Body of pancreas (tissue), 4 donors: ENCODE results near the gene LAMTOR4.

ENCODE experiments used
- POLR2A ChIP-seq, 3 donors: fragments of 450-650 bp; IDR thresholded peaks; one replicate each; pipeline ENCODE4 v1.6.1; 2016; ENCODE audit warnings: antibody characterized with exemption in 3 of 3, mild to moderate bottlenecking in 2 of 3
- TF ChIP-seq, protein P1 (sequence below), 7 experiments: fragments of 450-650 bp in 4 of 7; fragments of 200-600 bp in 3 of 7; sonication (generic) in 3 of 7; IDR thresholded peaks; one replicate each; pipeline ENCODE4 v1.5.1; 2016 to 2019; ENCODE audit warnings: antibody characterized with exemption in 7 of 7

DNA sequence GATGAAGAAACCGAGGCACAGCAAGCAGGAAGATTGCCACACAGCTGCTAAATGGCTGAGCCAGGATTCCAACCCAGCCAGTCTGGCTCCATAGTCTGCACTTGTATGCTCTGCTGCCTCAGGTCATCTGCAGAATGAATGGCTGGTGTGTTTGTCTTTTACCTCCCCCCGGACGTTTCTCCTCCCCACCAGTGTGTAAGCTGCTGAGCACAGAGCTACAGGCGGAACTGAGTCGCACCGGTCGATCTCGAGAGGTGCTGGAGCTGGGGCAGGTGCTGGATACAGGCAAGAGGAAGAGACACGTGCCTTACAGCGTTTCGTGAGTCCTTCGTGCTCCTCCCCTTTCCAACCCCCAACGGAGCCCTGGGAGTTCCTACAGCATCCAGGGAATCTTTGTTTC is 26.7 kb upstream of the LAMTOR4 start:
- TF ChIP-seq, protein P1, sequence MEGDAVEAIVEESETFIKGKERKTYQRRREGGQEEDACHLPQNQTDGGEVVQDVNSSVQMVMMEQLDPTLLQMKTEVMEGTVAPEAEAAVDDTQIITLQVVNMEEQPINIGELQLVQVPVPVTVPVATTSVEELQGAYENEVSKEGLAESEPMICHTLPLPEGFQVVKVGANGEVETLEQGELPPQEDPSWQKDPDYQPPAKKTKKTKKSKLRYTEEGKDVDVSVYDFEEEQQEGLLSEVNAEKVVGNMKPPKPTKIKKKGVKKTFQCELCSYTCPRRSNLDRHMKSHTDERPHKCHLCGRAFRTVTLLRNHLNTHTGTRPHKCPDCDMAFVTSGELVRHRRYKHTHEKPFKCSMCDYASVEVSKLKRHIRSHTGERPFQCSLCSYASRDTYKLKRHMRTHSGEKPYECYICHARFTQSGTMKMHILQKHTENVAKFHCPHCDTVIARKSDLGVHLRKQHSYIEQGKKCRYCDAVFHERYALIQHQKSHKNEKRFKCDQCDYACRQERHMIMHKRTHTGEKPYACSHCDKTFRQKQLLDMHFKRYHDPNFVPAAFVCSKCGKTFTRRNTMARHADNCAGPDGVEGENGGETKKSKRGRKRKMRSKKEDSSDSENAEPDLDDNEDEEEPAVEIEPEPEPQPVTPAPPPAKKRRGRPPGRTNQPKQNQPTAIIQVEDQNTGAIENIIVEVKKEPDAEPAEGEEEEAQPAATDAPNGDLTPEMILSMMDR (IDR thresholded peaks at IDR 0.05), result no peak
- TF ChIP-seq POLR2A (IDR thresholded peaks at IDR 0.05), result no peak
